ENCODE results near the gene TRIM14. TPM values are rescaled to one million over a fixed set of nuclear protein-coding genes. Genes with fewer than 3 reads are reported as not detected.
A peak's percentile ranks its signal among the peaks of the same experiment; 100 is the strongest.

Gene TRIM14
- total RNA-seq, 2 experiments from 2014 or later: 23.5 to 23.6 TPM

GRCh38 chr9:98047002-98047401, 72.0 kb downstream of the TRIM14 start:
- H3K27ac ChIP-seq (ENCODE audit: low read depth in 1 of 2, low read length in 2 of 2): no peak overlapping the region
- Mint-ChIP-seq H3K9me3 (no peaks in the 10 kb centered on the region), H3K27ac (no peak overlapping the region), H3K4me3 (no peak overlapping the region), H3K27me3 (no peaks in the 10 kb centered on the region), H3K36me3 (ENCODE audit: low read depth) (no peaks in the 10 kb centered on the region), H3K4me1 (ENCODE audit: low read depth) (peaks cover 30% of the 10 kb centered on the region)
- no peaks in the 10 kb centered on the region for H3K9me3 ChIP-seq (ENCODE audit: control insufficient read depth in 1 of 2, insufficient read depth in 1 of 2, low read length in 2 of 2)
- no peak for ATAC-seq (ENCODE audit: poor library complexity)
- peaks cover 17% of the 10 kb centered on the region for H3K4me1 ChIP-seq (ENCODE audit: insufficient read depth, low read length)
- no peaks in the 10 kb centered on the region for H3K36me3 ChIP-seq (ENCODE audit: insufficient read depth, low read length)
- no peak for TF ChIP-seq CTCF (IDR thresholded peaks at IDR 0.05)
- CTCF ChIA-PET: interaction anchor here (1.4 to 3.2 kb wide), 2 partner anchors 27 to 124 kb away, joined by 3 to 19 read pairs; partner anchors contain the start of gene TRMO
- intact Hi-C loops (cut with DNase I, micrococcal nuclease): no loop called here
- H3K27me3 ChIP-seq (ENCODE audit: control insufficient read depth in 1 of 2, insufficient read depth in 2 of 2, low read length in 2 of 2): no peaks in the 10 kb centered on the region
- POLR2A ChIA-PET: interaction anchor here (0.8 to 2.0 kb wide), 4 partner anchors 9 to 209 kb away, joined by 3 to 8 read pairs (median 3); partner anchors contain the start of genes NANS and TBC1D2
- H3K4me3 ChIP-seq (ENCODE audit: low read length): no peak overlapping the region
- no peak for DNase-seq

- Mint-ChIP-seq H3K9me3 (no peaks in the 10 kb centered on the region), H3K27ac (no peak overlapping the region), H3K27me3 (no peaks in the 10 kb centered on the region), H3K4me3 (peak overlapping the region; percentile 45), H3K4me1 (ENCODE audit: low read depth) (peaks cover 30% of the 10 kb centered on the region), H3K36me3 (ENCODE audit: low read depth) (no peaks in the 10 kb centered on the region)
- ChIA-PET CTCF (interaction anchor here (0.5 to 3.2 kb wide), 6 partner anchors 11 to 123 kb away, joined by 3 to 19 read pairs (median 6); partner anchors contain the start of genes NANS and TRMO), POLR2A (interaction anchor here (1.1 to 3.4 kb wide), 7 partner anchors 10 to 210 kb away, joined by 3 to 28 read pairs (median 8); partner anchors contain the start of genes NANS, TBC1D2 and TRMO)
- no peaks in the 10 kb centered on the region for H3K36me3 ChIP-seq (ENCODE audit: insufficient read depth, low read length)
- no peak for DNase-seq
- no peak for ATAC-seq (ENCODE audit: poor library complexity)
- no peaks in the 10 kb centered on the region for H3K9me3 ChIP-seq (ENCODE audit: control insufficient read depth in 1 of 2, insufficient read depth in 1 of 2, low read length in 2 of 2)
- H3K27ac ChIP-seq (ENCODE audit: low read depth in 1 of 2, low read length in 2 of 2): no peak overlapping the region
- H3K4me3 ChIP-seq (ENCODE audit: low read length): no peak overlapping the region
- no peak for TF ChIP-seq CTCF (IDR thresholded peaks at IDR 0.05)
- no peaks in the 10 kb centered on the region for H3K27me3 ChIP-seq (ENCODE audit: control insufficient read depth in 1 of 2, insufficient read depth in 2 of 2, low read length in 2 of 2)
- H3K4me1 ChIP-seq (ENCODE audit: insufficient read depth, low read length): peaks cover 17% of the 10 kb centered on the region
- intact Hi-C loops (cut with DNase I, micrococcal nuclease): no loop called here
Observed at GRCh38 chr9:98046180-98046543, 72.9 kb downstream of the TRIM14 start.

GRCh38 chr9:98045234-98046179, 73.5 kb downstream of the TRIM14 start:
- peak overlapping the region; percentile 50 for H3K4me3 ChIP-seq (ENCODE audit: low read length)
- H3K4me1 ChIP-seq (ENCODE audit: insufficient read depth, low read length): peaks cover 17% of the 10 kb centered on the region
- ChIA-PET POLR2A (interaction anchor here (1.1 to 3.4 kb wide), 7 partner anchors 11 to 347 kb away, joined by 3 to 28 read pairs (median 9); partner anchors contain the start of genes ANP32B, NANS, TBC1D2 and TRMO), CTCF (interaction anchor here (0.5 to 3.2 kb wide), 12 partner anchors 11 to 218 kb away, joined by 3 to 19 read pairs (median 4); partner anchors contain the start of genes ANP32B, NANS and TRMO)
- H3K36me3 Mint-ChIP-seq (ENCODE audit: low read depth): no peaks in the 10 kb centered on the region
- peak overlapping the region in 1 of 2 donors; percentile 61 for H3K27ac ChIP-seq (ENCODE audit: low read depth in 1 of 2, low read length in 2 of 2)
- H3K27ac Mint-ChIP-seq: peak overlapping the region; percentile 86
- peak overlapping the region; percentile 45 for H3K4me3 Mint-ChIP-seq
- H3K4me1 Mint-ChIP-seq (ENCODE audit: low read depth): peaks cover 30% of the 10 kb centered on the region
- H3K36me3 ChIP-seq (ENCODE audit: insufficient read depth, low read length): no peaks in the 10 kb centered on the region
- ATAC-seq (ENCODE audit: poor library complexity) (peak; percentile 98), DNase-seq (peak in 9 of 14 experiments; percentile 3 to 87 (median 19))
- no peaks in the 10 kb centered on the region for H3K9me3 Mint-ChIP-seq
- no peaks in the 10 kb centered on the region for H3K27me3 Mint-ChIP-seq
- H3K9me3 ChIP-seq (ENCODE audit: control insufficient read depth in 1 of 2, insufficient read depth in 1 of 2, low read length in 2 of 2): no peaks in the 10 kb centered on the region
- intact Hi-C loops (cut with DNase I, micrococcal nuclease): loop anchor here in 1 of 2 experiments (1.0 kb wide), 1 partner anchor 11 kb away; the partner anchor contains the start of gene NANS
- peak; percentile 18 for TF ChIP-seq CTCF (IDR thresholded peaks at IDR 0.05)
- no peaks in the 10 kb centered on the region for H3K27me3 ChIP-seq (ENCODE audit: control insufficient read depth in 1 of 2, insufficient read depth in 2 of 2, low read length in 2 of 2)

Data from CD4-positive, alpha-beta T cell (primary cell).